GM12874 (cell line): Measurements from ENCODE around the gene FANCG.

Source experiments
- TF ChIP-seq, protein P1 (sequence below): IDR thresholded peaks from 2 replicates; pipeline ENCODE4 v1.5.1; 2011; ENCODE audit warnings: low read depth, mild to moderate bottlenecking, control low read depth, low read length, moderate library complexity; ENCODE audit not compliant: insufficient read depth

FANCG gene

GRCh38 chr9:35027374-35027773, 52.4 kb downstream of the FANCG start:
- TF ChIP-seq, protein P1, sequence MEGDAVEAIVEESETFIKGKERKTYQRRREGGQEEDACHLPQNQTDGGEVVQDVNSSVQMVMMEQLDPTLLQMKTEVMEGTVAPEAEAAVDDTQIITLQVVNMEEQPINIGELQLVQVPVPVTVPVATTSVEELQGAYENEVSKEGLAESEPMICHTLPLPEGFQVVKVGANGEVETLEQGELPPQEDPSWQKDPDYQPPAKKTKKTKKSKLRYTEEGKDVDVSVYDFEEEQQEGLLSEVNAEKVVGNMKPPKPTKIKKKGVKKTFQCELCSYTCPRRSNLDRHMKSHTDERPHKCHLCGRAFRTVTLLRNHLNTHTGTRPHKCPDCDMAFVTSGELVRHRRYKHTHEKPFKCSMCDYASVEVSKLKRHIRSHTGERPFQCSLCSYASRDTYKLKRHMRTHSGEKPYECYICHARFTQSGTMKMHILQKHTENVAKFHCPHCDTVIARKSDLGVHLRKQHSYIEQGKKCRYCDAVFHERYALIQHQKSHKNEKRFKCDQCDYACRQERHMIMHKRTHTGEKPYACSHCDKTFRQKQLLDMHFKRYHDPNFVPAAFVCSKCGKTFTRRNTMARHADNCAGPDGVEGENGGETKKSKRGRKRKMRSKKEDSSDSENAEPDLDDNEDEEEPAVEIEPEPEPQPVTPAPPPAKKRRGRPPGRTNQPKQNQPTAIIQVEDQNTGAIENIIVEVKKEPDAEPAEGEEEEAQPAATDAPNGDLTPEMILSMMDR = no peak

DNA sequence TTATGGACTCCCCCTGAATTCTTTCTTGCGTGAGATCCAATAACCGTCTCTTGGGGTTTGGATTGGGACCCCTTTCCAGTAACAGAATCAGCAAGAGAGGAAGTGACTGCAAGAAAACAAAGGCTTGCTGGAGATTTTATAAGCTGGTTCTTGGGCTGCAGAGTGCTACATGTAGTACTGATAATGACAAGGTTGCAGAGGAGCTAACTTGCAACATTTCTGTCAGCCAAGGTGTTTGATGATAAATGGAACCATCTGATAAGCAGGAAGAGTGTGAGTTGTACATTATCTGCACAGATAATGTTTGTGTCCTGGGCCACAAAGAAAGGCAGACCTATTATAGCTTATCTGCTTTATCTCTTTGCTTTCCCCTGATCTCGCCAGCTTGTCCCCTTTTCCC, 53.1 kb downstream of the FANCG start:
- TF ChIP-seq, protein P1 = no peak
